NCI-H1048 (cell line): ENCODE measurements around the gene ATG7.

ENCODE experiments used
- DNase-seq: peaks from one replicate; lab custom pipeline; 2025; lab: John Stamatoyannopoulos, UW

ATG7 gene

DNA sequence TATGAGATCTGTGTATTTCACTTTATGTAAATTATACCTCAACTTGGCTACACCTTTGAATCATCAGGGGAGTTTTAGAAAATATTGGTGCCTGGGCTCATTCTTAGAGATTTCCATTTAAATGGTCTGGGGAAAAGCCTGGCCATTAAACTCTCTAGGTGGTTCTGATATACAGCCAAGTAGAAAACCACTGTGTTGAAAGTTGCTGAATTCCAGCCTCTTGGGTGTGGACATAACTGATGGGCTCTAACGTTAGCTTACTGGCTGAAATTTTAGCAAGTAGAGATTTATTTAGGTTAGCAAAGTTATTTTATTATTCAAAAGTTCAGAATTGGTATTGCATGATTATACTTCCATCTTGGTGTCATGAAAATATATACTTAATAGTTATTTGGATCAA is 84.1 kb downstream of the ATG7 start:
- no peak for DNase-seq

DNA sequence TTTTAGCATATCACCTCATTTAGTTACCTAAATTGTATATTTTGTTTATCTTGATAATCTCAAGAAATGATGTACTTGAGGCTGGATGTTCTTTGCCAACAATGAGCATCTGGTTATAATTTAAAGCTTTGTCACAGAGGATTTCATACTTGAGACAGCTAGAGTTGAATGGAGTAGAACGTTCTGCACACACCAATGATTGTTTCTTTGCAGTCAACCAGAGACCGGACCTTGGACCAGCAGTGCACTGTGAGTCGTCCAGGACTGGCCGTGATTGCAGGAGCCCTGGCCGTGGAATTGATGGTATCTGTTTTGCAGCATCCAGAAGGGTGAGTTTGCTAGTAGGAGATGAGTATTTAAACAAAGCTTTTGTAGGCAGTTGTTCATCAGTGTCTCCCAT is 90.4 kb downstream of the ATG7 start:
- no peak for DNase-seq

DNA sequence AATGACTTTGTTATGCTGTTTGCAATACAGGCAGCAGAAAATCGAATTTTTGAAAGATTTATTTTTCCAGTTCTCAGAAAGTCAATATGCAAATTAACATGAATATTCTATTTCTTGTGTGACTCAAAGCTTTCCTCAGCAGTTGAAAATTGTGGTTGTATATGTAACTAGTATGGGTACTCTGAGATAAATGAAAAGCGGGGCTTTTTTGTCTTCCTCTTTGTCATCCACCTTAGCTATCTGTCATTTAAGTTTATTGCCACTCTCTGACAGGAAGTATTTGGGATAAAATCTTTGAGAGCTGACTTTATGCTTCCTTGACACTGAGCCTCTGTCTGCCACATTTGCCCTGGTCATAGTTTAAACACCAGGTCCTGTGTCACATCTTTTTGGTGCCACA is 91.5 kb downstream of the ATG7 start:
- no peak for DNase-seq

DNA sequence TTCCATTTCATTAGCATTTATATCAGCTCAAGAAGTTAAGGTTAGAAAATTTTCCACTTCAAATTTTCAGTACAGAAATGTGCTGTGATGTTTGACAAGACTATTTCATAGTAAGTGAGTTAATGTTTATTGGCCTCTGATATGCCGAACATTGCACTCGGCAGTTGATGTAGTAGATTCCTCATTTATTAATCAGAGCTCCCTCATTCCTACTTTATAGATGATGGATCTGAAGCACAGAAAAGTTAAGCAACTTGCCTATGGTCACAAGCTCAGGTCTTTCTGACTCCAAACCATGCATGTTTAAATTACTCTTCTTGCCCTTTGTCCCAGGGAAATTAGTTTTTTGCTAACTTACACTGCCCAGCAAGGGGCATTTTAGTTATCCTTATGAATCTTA is 92.0 kb downstream of the ATG7 start:
- no peak for DNase-seq

DNA sequence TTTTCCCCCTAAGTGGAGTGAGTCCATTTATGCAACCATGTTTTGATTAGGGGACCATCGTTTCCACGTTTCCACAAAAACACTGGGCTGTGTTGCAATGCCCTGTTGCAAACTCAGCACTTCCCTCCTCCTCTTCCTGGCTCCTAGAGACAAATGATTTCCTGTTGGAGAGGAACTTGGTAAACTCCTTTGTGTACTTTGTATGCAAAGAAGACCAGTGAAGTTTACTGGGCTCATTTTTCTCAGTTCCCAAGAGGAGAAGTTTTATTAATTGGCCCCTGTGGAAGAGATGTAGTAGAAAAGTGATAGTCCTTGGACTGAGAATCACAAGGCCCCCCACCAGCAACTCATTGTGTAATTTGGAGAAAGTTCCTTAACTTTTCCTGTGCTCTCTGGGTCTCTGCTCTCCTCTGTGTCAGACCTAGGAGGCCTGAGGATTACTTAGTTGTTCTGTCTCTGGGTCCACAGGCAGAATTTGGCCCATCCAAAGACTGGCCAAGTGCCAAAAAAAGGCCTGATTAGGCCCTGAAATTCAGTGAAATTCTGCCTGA is 95.0 kb downstream of the ATG7 start:
- DNase-seq = no peak

DNA sequence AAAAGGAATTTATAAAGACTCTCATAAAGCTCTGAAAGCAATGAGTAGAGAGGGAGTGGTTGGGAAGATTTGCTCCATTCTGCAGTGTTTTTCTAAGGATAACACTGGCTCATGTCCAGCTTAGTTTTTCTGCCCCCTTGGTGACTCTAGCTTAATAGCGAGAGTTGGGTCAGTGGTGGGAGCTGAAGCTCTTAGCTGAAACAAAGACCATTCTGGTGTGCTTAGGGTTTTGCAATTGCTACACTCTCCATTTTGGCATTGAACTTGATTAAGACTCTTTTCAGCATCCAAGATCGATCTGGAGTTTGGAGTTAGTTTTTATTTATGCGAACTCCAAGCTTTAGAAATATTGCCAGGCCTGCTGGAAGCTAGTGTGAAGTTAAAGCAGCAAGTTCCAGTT is 98.0 kb downstream of the ATG7 start:
- no peak for DNase-seq

DNA sequence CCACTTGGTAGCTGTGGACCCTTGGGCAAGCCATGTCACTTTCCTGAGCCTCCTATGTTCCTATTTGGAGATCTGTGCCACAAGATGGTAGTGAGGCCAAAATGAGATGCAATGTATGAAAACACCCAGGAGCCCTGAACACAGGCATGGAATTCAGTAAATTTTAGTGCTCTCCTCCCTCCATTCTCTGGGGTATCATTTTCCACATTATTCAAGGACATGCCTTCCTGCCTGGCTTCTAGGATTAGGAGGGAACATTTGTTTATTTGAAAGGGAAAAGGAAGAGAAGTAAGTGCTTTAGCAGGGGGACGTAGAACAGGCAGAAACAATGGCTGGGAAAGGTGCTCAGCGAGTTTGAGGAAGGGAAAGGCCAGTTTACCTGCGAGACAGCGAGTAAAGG is 98.8 kb downstream of the ATG7 start:
- DNase-seq = no peak

DNA sequence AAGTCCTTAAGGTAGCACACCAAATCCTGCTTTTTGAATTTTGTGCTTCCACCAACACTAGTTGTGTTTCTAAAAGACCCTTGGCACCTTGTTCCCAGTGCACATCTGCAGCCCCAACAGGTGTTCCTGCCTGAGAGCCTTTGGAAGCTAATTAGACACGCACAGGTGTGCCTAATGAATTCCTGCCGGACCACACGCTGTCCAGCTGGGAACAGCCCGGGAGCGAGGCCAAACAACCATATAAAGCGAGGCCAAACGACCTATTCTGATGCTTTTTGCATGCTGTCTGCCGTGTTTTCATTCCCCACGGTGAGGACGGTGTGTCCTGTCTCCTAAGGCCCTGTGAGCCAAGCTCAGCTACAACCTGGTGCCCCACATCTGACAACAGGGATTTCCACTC is 99.5 kb downstream of the ATG7 start:
- no peak for DNase-seq

DNA sequence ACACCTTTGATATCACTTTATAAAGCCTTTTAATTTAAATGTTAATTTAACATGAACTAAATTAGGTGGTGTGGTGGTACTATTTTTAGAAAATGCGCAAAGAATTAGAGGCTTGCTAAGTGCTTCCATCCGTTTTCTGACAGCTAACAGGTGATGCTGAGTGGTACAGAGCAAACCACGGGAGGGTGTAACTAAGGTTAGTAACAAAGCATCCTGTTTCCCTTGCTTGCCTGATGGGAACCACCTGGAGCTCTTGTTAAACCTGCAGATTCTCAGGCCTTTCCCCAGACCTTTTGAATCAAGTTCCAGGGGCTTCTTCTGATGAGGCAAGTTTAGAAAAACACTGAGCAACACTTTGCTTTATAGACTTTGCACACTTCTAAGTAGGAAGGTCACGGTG is 101.0 kb downstream of the ATG7 start:
- DNase-seq = no peak

DNA sequence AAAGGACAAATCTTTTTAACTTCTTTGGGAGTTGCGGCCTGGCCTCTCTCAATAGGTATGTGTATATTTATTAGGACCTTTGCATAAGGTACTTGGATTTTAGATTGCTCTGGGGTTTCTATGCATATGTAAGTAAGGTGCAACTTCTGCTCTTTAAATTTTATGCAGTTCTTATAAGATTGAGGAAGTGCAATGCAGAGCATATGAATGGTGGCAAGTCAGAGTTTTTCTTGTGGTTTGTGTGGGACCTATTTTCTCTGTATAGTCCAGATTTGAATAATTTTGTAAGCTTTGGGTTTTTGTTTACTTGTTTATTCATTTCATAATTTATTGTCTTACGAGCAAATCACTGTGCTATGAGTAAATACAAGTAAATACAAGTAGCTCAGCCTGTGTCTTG is 101.5 kb downstream of the ATG7 start:
- DNase-seq = no peak

DNA sequence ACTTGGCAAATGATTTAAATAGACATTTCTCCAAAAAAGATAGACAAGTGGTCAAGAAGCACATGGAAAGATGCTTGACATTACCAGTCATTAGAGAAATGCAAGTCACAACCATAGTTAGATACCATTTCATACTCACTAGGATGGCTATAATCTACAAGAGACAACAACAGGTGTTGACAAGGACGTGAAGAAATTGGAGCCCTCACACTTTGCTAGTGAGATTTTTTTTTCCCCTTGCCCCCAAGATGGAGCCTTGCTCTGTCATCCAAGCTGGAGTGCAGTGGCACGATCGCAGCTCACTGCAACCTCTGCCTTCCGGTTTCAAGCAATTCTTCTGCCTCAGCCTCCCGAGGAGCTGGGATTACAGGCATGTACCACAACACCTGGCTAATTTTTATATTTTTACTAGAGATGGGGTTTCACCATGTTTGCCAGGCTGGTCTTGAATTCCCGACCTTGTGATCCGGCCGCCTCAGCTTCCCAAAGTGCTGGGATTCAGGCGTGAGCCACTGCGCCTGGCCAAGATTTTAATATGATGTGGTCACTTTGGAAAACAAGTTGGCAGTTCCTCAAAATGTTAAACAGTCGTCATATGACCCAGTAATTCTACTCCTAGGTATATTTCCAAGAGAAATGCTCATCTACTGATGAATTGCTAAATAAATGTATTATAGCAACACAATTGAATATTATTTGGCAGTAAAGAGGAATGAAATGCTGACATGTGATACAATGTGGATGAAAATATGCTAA is 103.3 kb downstream of the ATG7 start:
- no peak for DNase-seq

DNA sequence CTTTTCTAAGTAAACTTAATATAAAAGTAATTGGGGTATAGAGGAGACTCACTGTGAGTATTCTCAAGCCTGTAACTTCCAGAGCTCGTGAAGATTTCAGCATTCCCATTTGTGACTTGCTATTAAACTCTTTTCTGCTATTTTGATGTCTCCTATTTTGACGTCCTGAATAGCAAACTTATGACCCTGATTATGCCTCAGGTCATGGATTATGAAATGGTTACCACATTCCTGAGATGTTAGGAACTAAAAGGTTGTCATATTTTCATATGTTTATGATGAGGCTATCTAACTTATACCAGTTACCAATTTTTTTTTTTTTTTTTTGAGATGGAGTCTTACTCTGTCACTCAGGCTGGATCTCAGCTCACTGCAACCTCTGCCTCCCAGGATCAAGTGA is 105.5 kb downstream of the ATG7 start:
- no peak for DNase-seq

DNA sequence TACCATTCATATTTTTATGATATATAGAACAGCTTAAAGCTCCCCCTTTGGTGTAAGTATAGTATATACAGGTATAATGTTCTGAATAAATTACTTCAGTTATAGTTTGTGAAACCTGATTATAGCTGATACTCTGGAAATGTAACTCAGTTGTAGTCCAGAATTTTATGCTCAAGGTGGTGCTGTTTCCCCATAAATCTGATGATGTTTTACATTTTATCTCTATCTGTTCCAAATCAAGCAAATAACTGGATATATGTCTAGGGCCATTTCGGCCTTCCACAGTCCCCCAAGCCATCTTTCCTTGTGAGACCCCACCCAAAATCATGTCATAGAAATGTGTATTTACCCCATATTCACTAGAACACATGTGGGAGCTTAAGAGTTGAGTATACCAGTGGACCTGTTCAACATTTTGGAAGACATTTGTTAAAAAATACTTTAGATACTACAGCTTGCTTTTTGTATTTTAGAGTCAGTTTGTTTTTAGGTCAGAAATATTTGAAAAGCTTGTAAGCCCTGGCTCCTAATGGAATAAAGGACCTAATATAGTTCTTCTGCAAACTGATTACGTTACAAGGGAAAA is 107.1 kb downstream of the ATG7 start:
- DNase-seq = peak; percentile 1

DNA sequence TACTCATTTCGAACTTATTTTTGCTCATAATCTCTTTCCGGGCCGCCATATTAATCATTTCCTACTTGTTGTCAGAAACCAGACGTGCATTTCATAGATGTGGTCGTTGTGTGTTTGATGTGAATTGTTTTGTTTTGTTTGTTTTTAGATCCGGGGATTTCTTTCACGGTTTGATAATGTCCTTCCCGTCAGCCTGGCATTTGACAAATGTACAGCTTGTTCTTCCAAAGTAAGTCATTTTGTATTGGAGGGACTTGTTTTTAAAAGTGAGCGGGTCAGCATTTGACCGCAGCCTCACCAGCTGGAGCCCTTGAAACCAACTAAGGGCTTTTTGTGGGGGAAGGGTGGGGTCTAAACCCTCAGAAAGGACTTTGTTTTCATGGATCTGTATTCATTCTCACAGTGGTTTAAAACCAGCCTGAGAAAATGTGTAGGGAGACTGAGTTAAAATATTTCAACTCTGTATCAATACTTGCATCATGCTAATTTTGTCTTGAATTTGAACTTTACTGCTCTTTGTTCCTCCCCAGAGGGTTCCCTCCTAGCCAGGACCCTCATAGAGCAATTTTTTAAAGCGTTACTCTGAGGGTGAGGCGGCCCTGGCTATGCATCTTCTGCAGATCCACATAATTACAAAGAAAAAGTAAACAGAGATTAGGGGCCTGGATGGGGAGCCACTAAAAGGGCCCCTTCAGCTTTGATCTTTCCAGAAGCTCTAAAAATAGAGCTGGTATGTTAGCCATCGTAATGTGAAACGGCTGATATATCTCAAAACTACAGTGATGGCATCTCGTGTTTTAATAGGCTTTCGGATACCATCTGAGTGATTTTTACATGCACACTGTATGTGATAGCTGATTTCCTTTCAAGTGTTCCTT is 107.9 kb downstream of the ATG7 start:
- DNase-seq = no peak

DNA sequence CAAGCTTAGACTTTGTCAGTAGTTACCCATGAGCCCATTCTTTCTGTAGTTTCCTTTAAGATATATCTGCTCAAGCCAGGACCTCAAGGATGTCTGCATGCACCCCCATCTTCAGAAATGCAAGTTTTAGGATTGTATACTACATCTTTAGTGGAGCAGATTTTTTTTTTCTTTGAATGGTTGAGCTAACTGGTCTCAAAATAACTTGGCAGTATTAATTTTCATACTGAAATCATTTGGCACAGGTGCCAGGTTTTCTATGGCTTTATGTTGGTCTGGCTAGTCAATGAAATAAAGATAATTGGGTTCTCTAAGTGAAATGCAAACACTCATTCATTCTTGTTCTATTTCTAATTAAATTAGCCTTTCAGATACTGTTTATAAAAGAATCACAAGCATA is 108.9 kb downstream of the ATG7 start:
- DNase-seq = no peak

DNA sequence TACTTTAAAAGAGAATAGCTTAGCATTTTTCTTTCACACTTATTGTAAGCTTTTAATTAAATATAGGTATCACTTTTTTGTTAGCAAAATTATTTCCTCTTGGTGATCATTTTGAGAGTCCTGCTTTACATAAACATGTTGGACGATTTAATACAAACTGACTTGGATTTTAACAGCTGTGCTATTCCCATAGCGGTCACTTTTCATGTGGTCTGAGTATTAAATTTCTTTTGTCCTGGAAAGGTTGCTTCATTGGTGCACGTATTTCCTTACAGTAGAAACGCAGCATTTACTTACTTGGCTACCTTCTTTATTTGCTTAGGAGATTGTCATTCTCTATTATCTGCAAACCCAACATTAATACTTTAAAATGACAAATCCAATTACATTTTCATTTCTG is 109.4 kb downstream of the ATG7 start:
- no peak for DNase-seq

DNA sequence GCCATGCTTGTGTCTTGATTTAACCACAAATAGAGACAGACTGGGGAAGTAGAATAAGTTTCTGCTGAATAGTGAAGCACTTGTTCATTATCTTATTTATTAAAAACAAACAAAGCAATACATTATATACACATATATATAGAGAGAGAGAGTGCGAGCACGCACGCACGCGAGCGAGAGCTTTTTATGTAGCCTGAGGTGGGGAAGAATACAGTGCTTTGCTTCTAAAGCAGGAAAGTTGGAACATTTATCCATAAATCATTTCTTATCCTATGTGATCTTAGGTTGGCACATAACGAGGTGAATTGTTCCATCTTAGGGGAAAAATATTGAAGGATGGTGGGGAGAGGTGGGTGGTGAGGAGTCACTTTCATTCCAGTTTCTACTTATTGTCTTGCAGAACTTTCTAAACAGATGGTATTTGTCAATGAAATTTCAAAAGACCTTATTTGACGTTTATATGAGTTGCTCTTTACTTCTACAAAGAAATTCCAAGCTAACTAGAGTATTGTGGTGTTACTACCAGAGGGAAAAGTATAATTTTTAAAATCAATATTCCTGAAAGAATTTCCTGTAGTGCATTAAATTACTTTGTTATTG is 110.0 kb downstream of the ATG7 start:
- no peak for DNase-seq

DNA sequence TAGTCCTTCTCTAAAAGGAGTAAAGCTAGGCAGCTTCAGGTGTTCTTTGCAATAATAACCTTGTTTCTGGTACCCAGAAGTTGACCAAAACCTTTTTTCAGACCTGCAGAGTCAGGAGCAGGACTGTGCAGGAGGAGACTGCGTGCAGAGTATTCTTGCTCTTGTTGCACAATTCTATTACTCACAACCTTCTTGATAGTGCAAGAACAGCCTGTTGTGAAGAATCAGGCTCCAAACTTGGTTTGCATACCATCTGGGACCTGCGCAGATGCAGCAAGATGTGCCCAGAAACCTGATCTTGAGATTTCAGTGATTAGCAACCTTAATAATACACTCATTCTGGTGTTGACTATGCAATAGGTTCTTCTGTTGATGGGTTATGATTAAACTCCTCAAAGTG is 111.9 kb downstream of the ATG7 start:
- DNase-seq = no peak

DNA sequence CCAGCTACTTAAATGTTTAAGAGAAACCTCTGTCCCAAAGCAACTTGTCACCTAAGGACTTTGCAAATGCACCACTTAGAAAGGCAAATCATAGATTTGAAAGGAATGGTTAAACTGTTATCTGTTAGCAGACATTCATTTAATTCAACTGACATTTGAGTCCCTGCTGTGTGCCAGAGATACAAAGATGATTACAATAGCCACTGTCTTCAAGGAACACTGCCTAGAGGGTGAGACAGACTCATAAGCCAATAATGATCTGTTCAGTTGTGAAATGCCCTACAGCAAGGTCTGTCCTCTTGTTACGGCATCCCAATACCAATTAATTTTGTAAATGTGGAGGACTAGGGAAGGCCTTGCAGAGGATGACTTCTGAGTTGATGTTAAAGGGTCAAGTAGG is 113.1 kb downstream of the ATG7 start:
- DNase-seq = no peak

DNA sequence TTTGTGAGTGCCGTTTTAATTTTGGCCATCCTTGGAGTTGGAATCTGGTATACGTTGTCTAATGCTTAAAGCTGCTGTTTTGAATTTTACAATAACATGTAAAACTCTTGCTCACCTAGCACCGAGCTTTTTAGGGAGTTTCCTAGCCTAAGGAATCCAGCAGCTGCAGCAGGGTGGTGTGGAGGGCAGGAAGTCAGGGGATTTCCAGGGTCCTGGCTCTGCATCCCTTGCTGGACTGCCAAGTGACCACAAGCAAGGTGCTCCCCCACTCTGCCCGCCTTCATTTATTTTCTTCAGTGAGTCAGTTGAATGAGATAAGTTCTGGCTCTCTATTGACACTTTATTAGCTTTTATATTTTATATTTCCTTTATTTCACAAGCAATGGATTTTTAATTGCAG is 113.7 kb downstream of the ATG7 start:
- DNase-seq = no peak

DNA sequence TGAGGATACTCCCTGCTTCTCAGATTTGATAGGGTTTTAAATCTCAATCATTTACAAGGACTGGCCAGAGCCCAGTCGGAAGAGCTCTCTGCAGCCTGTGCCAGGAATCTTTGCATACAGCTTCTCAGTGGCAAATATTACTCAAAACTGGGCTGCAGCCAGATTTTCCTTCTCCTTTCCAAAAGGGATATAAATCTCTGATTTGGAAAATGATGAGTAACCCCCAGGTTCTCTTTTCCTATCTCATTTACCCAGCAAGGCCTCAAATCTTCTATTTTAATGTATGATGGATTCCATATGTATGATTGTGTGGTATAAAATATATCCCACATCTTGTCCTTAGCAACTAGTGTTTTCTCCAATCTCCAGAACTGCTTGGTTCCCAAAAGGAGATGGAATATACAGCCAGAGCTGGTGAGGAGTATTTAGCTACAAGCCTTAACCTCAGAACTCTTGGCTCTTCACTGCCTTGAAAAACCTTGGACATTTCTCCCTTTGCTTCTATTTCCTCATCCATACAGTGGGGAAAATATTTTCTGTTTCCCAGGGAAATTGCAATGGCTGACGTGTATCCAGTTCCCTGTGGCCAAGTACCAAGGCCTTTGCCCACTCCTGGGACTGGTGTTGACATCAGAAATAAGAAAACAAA is 114.4 kb downstream of the ATG7 start:
- DNase-seq = no peak
